CD14-positive monocyte (primary cell): Measurements from ENCODE around the gene KANK2. TPM values are rescaled to one million over a fixed set of nuclear protein-coding genes. Genes with fewer than 3 reads are reported as not detected.

Source experiments
- DNase-seq, 3 donors: peaks; one replicate each; pipeline ENCODE4 v3.0.0-alpha.2; 2011 to 2022
- H2AFZ ChIP-seq: 2 replicates; pipeline ENCODE4 v1.6.0; 2012; ENCODE audit warnings: mild to moderate bottlenecking, low read depth, low read length, inconsistent platforms; ENCODE audit not compliant: insufficient read depth, poor library complexity, severe bottlenecking
- H3K27ac ChIP-seq, 2 donors: 1 replicate in 1 of 2; 2 replicates in 1 of 2; pipeline ENCODE4 v1.5.1; 2012 to 2013; ENCODE audit warnings: low read length in 2 of 2, control low read depth in 1 of 2, inconsistent platforms in 1 of 2, low read depth in 1 of 2, mild to moderate bottlenecking in 1 of 2
- H3K27me3 ChIP-seq, 2 donors: one replicate each; pipeline versions ENCODE4 v1.6.0 to v1.6.1; 2011 to 2013; ENCODE audit warnings: low read length in 2 of 2; ENCODE audit not compliant: control insufficient read depth in 2 of 2, insufficient read depth in 2 of 2
- H3K36me3 ChIP-seq, 2 donors: replicated peaks in 1 of 2; 1 replicate in 1 of 2; 2 replicates in 1 of 2; pipeline versions ENCODE4 v1.5.1 to v1.6.1; 2012 to 2013; ENCODE audit warnings: low read length in 2 of 2, control low read depth in 1 of 2, inconsistent platforms in 1 of 2, mild to moderate bottlenecking in 1 of 2; ENCODE audit not compliant: insufficient read depth in 2 of 2, control insufficient read depth in 1 of 2
- H3K4me1 ChIP-seq, 2 donors: 1 replicate in 1 of 2; 2 replicates in 1 of 2; pipeline versions ENCODE4 v1.5.1 to v1.6.1; 2012 to 2013; ENCODE audit warnings: low read length in 2 of 2, control low read depth in 1 of 2, inconsistent platforms in 1 of 2, mild to moderate bottlenecking in 1 of 2, moderate library complexity in 1 of 2; ENCODE audit not compliant: insufficient read depth in 2 of 2, control insufficient read depth in 1 of 2
- H3K4me2 ChIP-seq: replicated peaks from 2 replicates; pipeline ENCODE3; 2012; ENCODE audit warnings: low read length, moderate library complexity, mild to moderate bottlenecking; ENCODE audit not compliant: poor library complexity, severe bottlenecking; ENCODE audit errors: extremely low read depth
- H3K4me3 ChIP-seq, 3 experiments: fragments of 200-600 bp in 1 of 3; sonication (generic) in 1 of 3; replicated peaks in 1 of 3; 1 replicate in 2 of 3; 2 replicates in 1 of 3; pipeline ENCODE4 v1.5.1; 2011 to 2013; ENCODE audit warnings: low read length in 3 of 3, mild to moderate bottlenecking in 3 of 3, control low read depth in 2 of 3, low read depth in 2 of 3, inconsistent platforms in 1 of 3, moderate library complexity in 1 of 3
- H3K79me2 ChIP-seq: 2 replicates; pipeline ENCODE4 v1.6.0; 2012; ENCODE audit warnings: mild to moderate bottlenecking, control low read depth, inconsistent platforms, low read length, moderate library complexity; ENCODE audit not compliant: insufficient read depth
- H3K9ac ChIP-seq: 2 replicates; pipeline ENCODE4 v1.6.0; 2017; ENCODE audit warnings: low read length, mild to moderate bottlenecking; ENCODE audit not compliant: insufficient read depth, poor library complexity, severe bottlenecking
- H3K9me3 ChIP-seq, 2 donors: replicated peaks in 1 of 2; 1 replicate in 1 of 2; 2 replicates in 1 of 2; pipeline versions ENCODE4 v1.5.1 to v1.6.1; 2012 to 2013; ENCODE audit warnings: low read length in 2 of 2, control low read depth in 1 of 2; ENCODE audit not compliant: control insufficient read depth in 1 of 2, insufficient read depth in 1 of 2
- H4K20me1 ChIP-seq: 2 replicates; pipeline ENCODE4 v1.6.0; 2012; ENCODE audit warnings: mild to moderate bottlenecking, low read length, control low read depth, moderate library complexity; ENCODE audit not compliant: insufficient read depth
- H3K27ac Mint-ChIP-seq, 7 donors: one replicate each; pipeline ENCODE4 v1.8.0; 2020; ENCODE audit warnings: mild to moderate bottlenecking in 7 of 7, mixed read lengths in 7 of 7, moderate library complexity in 6 of 7, inconsistent platforms in 2 of 7
- H3K27me3 Mint-ChIP-seq, 3 donors: one replicate each; pipeline ENCODE4 v1.8.0; 2021 to 2022; ENCODE audit warnings: low read depth in 3 of 3, mild to moderate bottlenecking in 3 of 3, mixed read lengths in 3 of 3, moderate library complexity in 3 of 3, inconsistent platforms in 1 of 3
- H3K36me3 Mint-ChIP-seq, 2 donors: one replicate each; pipeline ENCODE4 v1.8.0; 2020; ENCODE audit warnings: mixed read lengths in 2 of 2, inconsistent platforms in 1 of 2, mild to moderate bottlenecking in 1 of 2
- H3K4me1 Mint-ChIP-seq: one replicate; pipeline ENCODE4 v1.8.0; 2020; ENCODE audit warnings: mild to moderate bottlenecking, mixed read lengths
- H3K4me3 Mint-ChIP-seq, 2 donors: one replicate each; pipeline ENCODE4 v1.8.0; 2020; ENCODE audit warnings: mild to moderate bottlenecking in 2 of 2, mixed read lengths in 2 of 2, moderate library complexity in 1 of 2
- H3K9me3 Mint-ChIP-seq, 7 donors: one replicate each; pipeline ENCODE4 v1.8.0; 2020 to 2022; ENCODE audit warnings: mixed read lengths in 7 of 7, mild to moderate bottlenecking in 6 of 7, moderate library complexity in 6 of 7, inconsistent platforms in 2 of 7
- CTCF ChIP-seq: fragments of 200-600 bp; IDR thresholded peaks from one replicate; pipeline ENCODE4 v1.8.0; 2022; ENCODE audit warnings: antibody characterized with exemption, mild to moderate bottlenecking
- WGBS: methylation state at CpG from one replicate; pipeline ENCODE4 v1.1.5; 2013; ENCODE audit warnings: missing lambda C conversion rate; ENCODE audit not compliant: insufficient coverage; 5-methylcytosine and 5-hydroxymethylcytosine counted together
- intact Hi-C, 2 donors: fragments of 100-400 bp; cut with micrococcal nuclease; formaldehyde crosslinking; loops; one replicate each; pipeline versions ENCODE4 v1.15.0 to v1.15.1; 2023
- polyA plus RNA-seq, 3 donors: library from polyadenylated mRNA; depleted of rRNA in 1 of 3; unstranded in 2 of 3; stranded (reverse) in 1 of 3; fragments of 300-500 nt in 2 of 3; fragments of >200 nt in 1 of 3; fragmentation: Illumina TruSeq in 2 of 3; gene quantifications; 1 replicate in 2 of 3; 2 replicates in 1 of 3; pipeline ENCODE4 v1.2.3, GENCODE V29; 2012 to 2021

The KANK2 gene
- polyA plus RNA-seq, 3 donors = 0.40 to 1.3 (median 0.64) TPM

GRCh38 chr19:11177592-11177991, 19.8 kb downstream of the KANK2 start:
- peaks cover 11% of the 10 kb centered on the region for H3K4me1 Mint-ChIP-seq
- Histone ChIP-seq H3K9ac (no peak overlapping the region), H3K79me2 (no peaks in the 10 kb centered on the region), H3K27ac (no peak overlapping the region), H4K20me1 (no peaks in the 10 kb centered on the region), H2AFZ (no peak overlapping the region), H3K4me3 (no peak overlapping the region), H3K4me1 (no peaks in the 10 kb centered on the region), H3K27me3 (no peaks in the 10 kb centered on the region), H3K36me3 (no peaks in the 10 kb centered on the region), H3K4me2 (no peak overlapping the region), H3K9me3 (no peaks in the 10 kb centered on the region)
- 96% methylated on average over 9 of the region's 9 CpGs for WGBS
- no peak for TF ChIP-seq CTCF
- H3K27ac Mint-ChIP-seq = peak overlapping the region in 1 of 7 donors; percentile 17
- no peaks in the 10 kb centered on the region for H3K27me3 Mint-ChIP-seq
- H3K9me3 Mint-ChIP-seq = no peaks in the 10 kb centered on the region
- no peak overlapping the region for H3K4me3 Mint-ChIP-seq
- DNase-seq = no peak
- peaks cover 6 to 8% of the 10 kb centered on the region in 2 donors for H3K36me3 Mint-ChIP-seq
- intact Hi-C loops = no loop called here

GRCh38 chr19:11176466-11177193, 20.7 kb downstream of the KANK2 start:
- WGBS = 97% methylated on average over 15 of the region's 18 CpGs
- Mint-ChIP-seq H3K27me3 (no peaks in the 10 kb centered on the region), H3K36me3 (peaks cover 6 to 8% of the 10 kb centered on the region in 2 donors), H3K27ac (no peak overlapping the region), H3K9me3 (no peaks in the 10 kb centered on the region), H3K4me3 (no peak overlapping the region), H3K4me1 (peaks cover 11% of the 10 kb centered on the region)
- H4K20me1 ChIP-seq = no peaks in the 10 kb centered on the region
- intact Hi-C loops = no loop called here
- no peak overlapping the region for H3K4me3 ChIP-seq
- no peak overlapping the region for H3K27ac ChIP-seq
- TF ChIP-seq CTCF = no peak
- H3K9me3 ChIP-seq = no peaks in the 10 kb centered on the region
- H3K4me2 ChIP-seq = no peak overlapping the region
- H3K9ac ChIP-seq = no peak overlapping the region
- no peaks in the 10 kb centered on the region for H3K79me2 ChIP-seq
- no peaks in the 10 kb centered on the region for H3K27me3 ChIP-seq
- no peak for DNase-seq
- no peak overlapping the region for H2AFZ ChIP-seq
- H3K36me3 ChIP-seq = no peaks in the 10 kb centered on the region
- no peaks in the 10 kb centered on the region for H3K4me1 ChIP-seq
